ENCODE results near the gene SHLD1. TPM values are rescaled to one million over a fixed set of nuclear protein-coding genes. Genes with fewer than 3 reads are reported as not detected.

SHLD1 gene
- total RNA-seq, 2 donors from 2014 or later = 4.6 to 5.3 TPM

DNA sequence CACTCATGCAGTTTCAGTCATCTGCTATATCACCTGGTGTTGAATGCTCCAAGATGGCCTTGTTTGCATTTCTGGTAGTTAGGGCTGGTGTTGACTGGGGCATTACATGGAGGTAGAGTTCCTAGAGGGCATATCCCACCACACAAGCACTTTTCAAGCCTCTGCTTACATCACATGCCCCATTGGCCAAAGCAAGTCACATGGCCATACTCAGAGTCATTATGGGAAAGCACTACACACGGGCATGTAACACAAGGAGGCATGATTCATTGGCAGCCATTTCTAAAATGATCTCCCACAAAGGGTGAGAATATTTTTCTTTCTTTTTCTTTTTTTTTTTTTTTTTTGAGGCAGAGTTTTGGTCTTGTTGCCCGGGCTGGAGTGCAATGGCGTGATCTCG, 126.9 kb downstream of the SHLD1 start:
- no peak for DNase-seq (ENCODE audit: low spot score)
- no peak for ATAC-seq (ENCODE audit: insufficient number of reproducible peaks, low FRiP score, low read depth)

GRCh38 chr20:5880326-5880725, 130.1 kb downstream of the SHLD1 start:
- Histone ChIP-seq H3K4me3 (no peak overlapping the region), H3K9me3 (no peaks in the 10 kb centered on the region)
- ATAC-seq (ENCODE audit: insufficient number of reproducible peaks, low FRiP score, low read depth) = no peak

More for the DNA sequence above, 126.9 kb downstream of the SHLD1 start:
- Histone ChIP-seq H3K9me3 (no peaks in the 10 kb centered on the region), H3K36me3 (no peaks in the 10 kb centered on the region), H3K27ac (no peak overlapping the region), H3K4me3 (no peak overlapping the region), H3K27me3 (replicated peaks; ENCODE audit: insufficient read depth) (no peaks in the 10 kb centered on the region), H3K4me1 (ENCODE audit: control insufficient read depth in 1 of 2, low read depth in 2 of 2) (no peaks in the 10 kb centered on the region)
- TF ChIP-seq, protein P1, sequence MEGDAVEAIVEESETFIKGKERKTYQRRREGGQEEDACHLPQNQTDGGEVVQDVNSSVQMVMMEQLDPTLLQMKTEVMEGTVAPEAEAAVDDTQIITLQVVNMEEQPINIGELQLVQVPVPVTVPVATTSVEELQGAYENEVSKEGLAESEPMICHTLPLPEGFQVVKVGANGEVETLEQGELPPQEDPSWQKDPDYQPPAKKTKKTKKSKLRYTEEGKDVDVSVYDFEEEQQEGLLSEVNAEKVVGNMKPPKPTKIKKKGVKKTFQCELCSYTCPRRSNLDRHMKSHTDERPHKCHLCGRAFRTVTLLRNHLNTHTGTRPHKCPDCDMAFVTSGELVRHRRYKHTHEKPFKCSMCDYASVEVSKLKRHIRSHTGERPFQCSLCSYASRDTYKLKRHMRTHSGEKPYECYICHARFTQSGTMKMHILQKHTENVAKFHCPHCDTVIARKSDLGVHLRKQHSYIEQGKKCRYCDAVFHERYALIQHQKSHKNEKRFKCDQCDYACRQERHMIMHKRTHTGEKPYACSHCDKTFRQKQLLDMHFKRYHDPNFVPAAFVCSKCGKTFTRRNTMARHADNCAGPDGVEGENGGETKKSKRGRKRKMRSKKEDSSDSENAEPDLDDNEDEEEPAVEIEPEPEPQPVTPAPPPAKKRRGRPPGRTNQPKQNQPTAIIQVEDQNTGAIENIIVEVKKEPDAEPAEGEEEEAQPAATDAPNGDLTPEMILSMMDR (IDR thresholded peaks at IDR 0.05) = no peak

DNA sequence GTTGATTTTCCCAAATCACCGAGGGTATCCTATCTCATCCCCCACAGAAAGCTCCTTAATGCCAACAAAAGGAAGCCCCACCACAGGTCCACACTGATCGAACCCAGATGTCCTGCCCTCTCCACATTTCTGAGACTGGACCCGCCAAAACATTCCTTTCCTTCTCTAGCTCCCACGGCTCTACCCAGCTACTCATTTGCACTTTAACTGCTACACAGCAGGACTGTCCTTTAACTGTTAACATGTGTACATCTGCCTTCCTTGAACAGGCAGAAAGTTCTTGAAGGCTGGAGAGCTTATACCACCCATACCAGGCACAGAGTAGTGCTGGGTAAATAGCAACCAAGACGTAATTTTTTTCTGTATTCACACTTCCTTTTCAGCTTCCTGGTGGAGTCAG, 131.5 kb downstream of the SHLD1 start:
- no peaks in the 10 kb centered on the region for H3K36me3 ChIP-seq
- no peaks in the 10 kb centered on the region for H3K4me1 ChIP-seq (ENCODE audit: control insufficient read depth in 1 of 2, low read depth in 2 of 2)
- ATAC-seq (ENCODE audit: insufficient number of reproducible peaks, low FRiP score, low read depth) (no peak), DNase-seq (ENCODE audit: low spot score) (no peak)
- H3K27ac ChIP-seq = no peak overlapping the region
- no peaks in the 10 kb centered on the region for H3K9me3 ChIP-seq
- TF ChIP-seq, protein P1 (IDR thresholded peaks at IDR 0.05) = no peak
- no peaks in the 10 kb centered on the region for H3K27me3 ChIP-seq (replicated peaks; ENCODE audit: insufficient read depth)
- no peak overlapping the region for H3K4me3 ChIP-seq

More at GRCh38 chr20:5880326-5880725, 130.1 kb downstream of the SHLD1 start:
- TF ChIP-seq, protein P1 (IDR thresholded peaks at IDR 0.05) = no peak
- no peaks in the 10 kb centered on the region for H3K36me3 ChIP-seq
- H3K27ac ChIP-seq = no peak overlapping the region
- no peak for DNase-seq (ENCODE audit: low spot score)
- no peaks in the 10 kb centered on the region for H3K4me1 ChIP-seq (ENCODE audit: control insufficient read depth in 1 of 2, low read depth in 2 of 2)
- no peaks in the 10 kb centered on the region for H3K27me3 ChIP-seq (replicated peaks; ENCODE audit: insufficient read depth)

DNA sequence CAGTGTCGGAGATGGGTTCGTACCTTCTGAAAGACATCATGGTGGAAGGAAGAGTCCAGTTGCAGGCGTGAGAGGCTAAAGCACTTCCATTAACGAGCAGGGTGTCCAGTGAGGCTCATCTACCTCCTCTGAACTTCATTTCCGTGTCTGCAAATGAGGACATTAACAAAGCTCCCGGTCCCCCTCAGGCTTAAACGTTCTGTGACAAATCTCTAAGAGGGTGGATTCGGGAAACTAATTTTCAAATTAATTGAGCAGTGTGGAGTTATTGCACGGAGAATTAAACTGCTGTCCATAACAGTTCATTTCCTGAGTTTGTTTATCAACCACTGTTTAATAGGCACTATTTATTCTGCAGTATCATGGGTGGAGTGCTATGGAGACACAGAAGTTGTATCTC, 132.0 kb downstream of the SHLD1 start:
- Histone ChIP-seq H3K4me1 (ENCODE audit: control insufficient read depth in 1 of 2, low read depth in 2 of 2) (no peaks in the 10 kb centered on the region), H3K36me3 (no peaks in the 10 kb centered on the region), H3K27ac (no peak overlapping the region), H3K4me3 (no peak overlapping the region), H3K9me3 (no peaks in the 10 kb centered on the region), H3K27me3 (replicated peaks; ENCODE audit: insufficient read depth) (no peaks in the 10 kb centered on the region)
- DNase-seq (ENCODE audit: low spot score) = no peak
- no peak for ATAC-seq (ENCODE audit: insufficient number of reproducible peaks, low FRiP score, low read depth)
- TF ChIP-seq, protein P1 (IDR thresholded peaks at IDR 0.05) = no peak

DNA sequence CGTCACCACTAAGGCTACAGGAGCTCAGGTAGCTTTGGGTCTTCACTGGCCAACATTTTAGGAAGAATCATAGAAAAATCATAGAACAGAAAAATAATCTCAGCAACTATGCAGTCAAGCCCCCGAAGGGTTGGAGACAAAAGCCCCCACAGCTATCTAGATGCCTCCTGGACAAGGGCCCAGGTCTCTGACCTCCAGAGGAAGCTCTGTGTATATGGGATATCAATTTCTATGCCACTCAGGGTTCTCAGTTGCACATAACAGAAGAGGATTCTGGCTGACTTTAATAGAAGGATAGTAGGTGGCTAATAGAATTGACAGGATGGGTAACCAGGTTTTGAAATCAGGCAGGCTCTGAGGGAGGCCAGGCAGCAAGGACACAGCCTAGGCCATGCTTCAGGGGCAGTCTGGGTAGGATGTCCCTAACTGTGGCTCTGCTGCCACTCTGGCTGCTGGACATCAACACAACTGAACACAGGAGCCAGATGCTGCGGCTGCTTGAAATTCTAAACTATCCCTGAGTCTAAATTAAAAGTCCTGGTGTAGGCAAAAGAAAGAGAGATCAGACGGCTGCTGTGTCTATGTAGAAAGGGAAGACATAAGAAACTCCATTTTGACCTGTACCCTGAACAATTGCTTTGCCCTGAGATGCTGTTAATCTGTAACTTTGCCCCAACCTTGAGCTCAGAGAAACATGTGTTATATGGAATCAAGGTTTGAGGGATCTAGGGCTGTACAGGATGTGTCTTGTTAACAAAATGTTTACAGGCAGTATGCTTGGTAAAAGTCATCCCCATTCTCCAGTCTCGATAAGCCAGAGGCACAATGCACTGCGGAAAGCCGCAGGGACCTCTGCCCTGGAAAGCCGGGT, 134.5 kb downstream of the SHLD1 start:
- ATAC-seq (ENCODE audit: insufficient number of reproducible peaks, low FRiP score, low read depth) = no peak
- Histone ChIP-seq H3K27me3 (replicated peaks; ENCODE audit: insufficient read depth) (no peaks in the 10 kb centered on the region), H3K4me1 (ENCODE audit: control insufficient read depth in 1 of 2, low read depth in 2 of 2) (no peaks in the 10 kb centered on the region), H3K36me3 (no peaks in the 10 kb centered on the region), H3K4me3 (no peak overlapping the region), H3K9me3 (no peaks in the 10 kb centered on the region), H3K27ac (no peak overlapping the region)
- DNase-seq (ENCODE audit: low spot score) = no peak
- TF ChIP-seq, protein P1 (IDR thresholded peaks at IDR 0.05) = no peak
